SJCRH30 (cell line): Measurements from ENCODE around the gene EPHX1. TPM values are rescaled to one million over a fixed set of nuclear protein-coding genes. Genes with fewer than 3 reads are reported as not detected.

ENCODE experiments used
- DNase-seq, 2 experiments: peaks; one replicate each; pipeline ENCODE4 v3.0.0-alpha.2; 2015 to 2020
- H3K27ac ChIP-seq: fragments of 250-450 bp; sonication (Bioruptor Pico); 2 replicates; pipeline ENCODE4 v1.5.1; 2020; ENCODE audit warnings: mild to moderate bottlenecking, moderate library complexity
- H3K27me3 ChIP-seq: fragments of 250-450 bp; sonication (Bioruptor Pico); 2 replicates; pipeline ENCODE4 v1.5.1; 2020; ENCODE audit warnings: mild to moderate bottlenecking, moderate library complexity
- H3K36me3 ChIP-seq: fragments of 250-450 bp; sonication (Bioruptor Pico); 2 replicates; pipeline ENCODE4 v1.5.1; 2020; ENCODE audit warnings: mild to moderate bottlenecking, moderate library complexity
- H3K4me1 ChIP-seq: fragments of 250-450 bp; sonication (Bioruptor Pico); 2 replicates; pipeline ENCODE4 v1.5.1; 2020; ENCODE audit warnings: mild to moderate bottlenecking, moderate library complexity
- H3K4me3 ChIP-seq: fragments of 250-450 bp; sonication (Bioruptor Pico); 2 replicates; pipeline ENCODE4 v1.5.1; 2020; ENCODE audit warnings: mild to moderate bottlenecking, moderate library complexity
- H3K9me3 ChIP-seq: fragments of 250-450 bp; sonication (Bioruptor Pico); replicated peaks from 2 replicates; pipeline ENCODE4 v1.5.1; 2020; ENCODE audit warnings: mild to moderate bottlenecking, moderate library complexity
- total RNA-seq: library from RNA; depleted of rRNA; stranded (reverse); fragments of >200 nt; shearing (Covaris generic); gene quantifications from 2 replicates; pipeline ENCODE4 v1.2.3, GENCODE V29; 2014

The EPHX1 gene
- total RNA-seq, 1 experiment from 2014 or later: 7.2 TPM

DNA sequence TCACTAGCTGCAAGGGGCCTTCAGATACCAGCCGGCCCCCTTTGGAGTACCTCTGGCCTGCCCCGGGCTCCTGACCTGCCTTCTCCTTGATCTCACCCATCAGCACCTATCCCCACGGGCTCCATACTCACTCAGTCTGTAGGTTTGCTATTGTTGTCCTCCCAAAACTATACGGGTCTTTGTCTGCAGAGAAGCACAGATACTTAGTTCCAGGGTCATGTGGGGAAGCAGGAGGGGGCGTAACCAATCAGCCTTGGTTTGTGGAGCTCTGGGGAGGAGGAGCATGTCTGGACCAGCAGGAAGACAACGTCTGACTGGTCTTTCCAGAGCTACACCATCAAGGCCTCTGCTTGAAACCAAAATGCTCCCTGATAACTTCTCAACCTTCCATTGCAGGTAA is 57.1 kb downstream of the EPHX1 start:
- Histone ChIP-seq H3K9me3 (no peaks in the 10 kb centered on the region), H3K4me3 (no peak overlapping the region), H3K27me3 (no peaks in the 10 kb centered on the region), H3K27ac (no peak overlapping the region), H3K36me3 (peaks cover 14% of the 10 kb centered on the region), H3K4me1 (peaks cover 19% of the 10 kb centered on the region)
- no peak for DNase-seq

DNA sequence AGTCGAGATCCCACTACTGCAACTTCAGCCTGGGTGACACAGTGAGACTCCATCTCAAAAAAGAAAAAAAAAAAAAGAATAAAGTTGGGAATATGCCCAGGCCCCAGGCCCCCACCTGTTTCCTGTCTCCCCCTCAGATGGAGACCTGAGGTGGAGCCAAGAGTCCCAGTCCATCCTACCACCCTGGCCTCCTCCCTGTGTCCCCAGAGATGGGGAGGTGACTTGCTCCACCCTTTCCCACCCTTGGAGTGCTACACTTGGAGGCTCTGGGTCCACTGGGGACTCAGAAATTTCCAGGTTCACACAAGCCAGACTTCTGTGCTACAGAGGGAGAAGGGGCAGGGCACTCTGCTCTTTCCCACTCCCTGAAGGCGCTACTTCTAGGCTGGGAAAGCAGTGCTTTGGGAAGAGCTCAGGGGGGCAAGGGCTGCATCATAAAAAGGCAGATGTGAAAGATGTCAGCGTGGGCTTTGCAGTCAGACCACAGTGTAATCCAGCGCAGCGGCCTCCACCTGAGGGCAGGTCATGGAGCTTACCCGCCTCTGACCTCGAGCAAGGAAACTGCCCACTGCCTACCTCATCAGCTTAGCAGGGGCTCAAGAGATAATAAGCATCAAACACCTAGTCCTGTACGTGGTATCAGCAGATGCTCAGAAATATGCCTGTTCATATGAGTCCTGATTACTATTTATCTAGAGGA is 58.9 kb downstream of the EPHX1 start:
- H3K9me3 ChIP-seq: no peaks in the 10 kb centered on the region
- H3K27ac ChIP-seq: no peak overlapping the region
- peaks cover 19% of the 10 kb centered on the region for H3K4me1 ChIP-seq
- H3K4me3 ChIP-seq: no peak overlapping the region
- peak; percentile 65 to 71 for DNase-seq
- H3K36me3 ChIP-seq: peaks cover 14% of the 10 kb centered on the region
- no peaks in the 10 kb centered on the region for H3K27me3 ChIP-seq

DNA sequence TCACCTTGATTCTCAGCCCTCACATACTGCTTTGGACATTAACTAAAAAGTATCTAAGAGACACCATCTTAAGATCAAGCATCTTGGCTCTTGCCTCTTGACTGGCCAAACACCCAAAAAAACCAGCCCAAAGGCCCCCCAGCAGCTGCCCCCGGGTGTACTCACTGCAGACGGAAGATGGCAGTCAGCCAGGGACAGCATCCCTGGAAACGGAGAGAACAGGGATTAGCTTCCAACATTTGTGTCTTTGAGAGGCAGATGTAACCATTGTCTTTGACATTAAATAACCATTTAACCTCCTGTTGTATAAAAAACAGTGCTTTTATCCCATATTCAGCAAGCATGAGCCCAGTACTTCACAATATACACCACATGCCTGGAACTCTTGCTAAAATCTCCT is 61.0 kb downstream of the EPHX1 start:
- Histone ChIP-seq H3K4me3 (no peak overlapping the region), H3K36me3 (peaks cover 11% of the 10 kb centered on the region), H3K27me3 (no peaks in the 10 kb centered on the region), H3K4me1 (peaks cover 19% of the 10 kb centered on the region), H3K9me3 (no peaks in the 10 kb centered on the region), H3K27ac (no peak overlapping the region)
- peak; percentile 60 to 72 for DNase-seq

DNA sequence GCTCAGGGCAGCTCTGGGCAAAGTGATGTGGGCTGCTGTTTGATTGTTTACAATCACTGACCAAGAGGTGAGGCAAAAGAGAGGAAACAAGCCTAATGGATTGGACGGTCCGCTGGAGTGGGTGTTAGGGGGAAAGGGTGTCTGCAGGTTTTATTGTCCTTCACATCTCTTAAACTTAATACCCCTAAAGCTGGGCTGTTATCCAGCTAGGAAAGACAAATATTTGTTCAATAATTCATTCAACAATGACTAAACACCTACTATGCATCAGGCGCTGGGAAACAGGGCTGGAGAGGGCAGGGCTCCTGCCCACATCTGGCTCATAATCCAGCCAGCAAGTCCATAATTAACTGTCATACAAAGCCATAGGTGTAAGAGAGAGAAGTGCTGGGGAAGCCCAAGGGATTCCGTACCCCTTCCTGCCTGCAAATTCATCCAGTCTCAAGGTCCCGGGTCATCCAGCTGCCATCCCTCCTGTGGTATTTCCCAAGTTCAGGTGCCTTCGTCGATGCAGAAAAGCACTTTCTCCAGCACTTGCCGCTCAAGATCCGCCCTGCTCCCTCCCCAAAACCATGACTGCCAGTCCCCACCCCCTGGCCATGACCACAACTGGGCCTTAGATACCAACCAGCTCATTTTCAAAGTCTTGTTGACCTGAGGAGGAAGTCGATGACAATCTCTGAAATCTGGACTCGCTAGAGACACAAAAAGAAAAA is 61.6 kb downstream of the EPHX1 start:
- no peaks in the 10 kb centered on the region for H3K27me3 ChIP-seq
- no peak overlapping the region for H3K27ac ChIP-seq
- H3K36me3 ChIP-seq: peaks cover 11% of the 10 kb centered on the region
- H3K4me3 ChIP-seq: no peak overlapping the region
- H3K9me3 ChIP-seq: no peaks in the 10 kb centered on the region
- peak in 1 of 2 experiments; percentile 22 for DNase-seq
- H3K4me1 ChIP-seq: peaks cover 24% of the 10 kb centered on the region

DNA sequence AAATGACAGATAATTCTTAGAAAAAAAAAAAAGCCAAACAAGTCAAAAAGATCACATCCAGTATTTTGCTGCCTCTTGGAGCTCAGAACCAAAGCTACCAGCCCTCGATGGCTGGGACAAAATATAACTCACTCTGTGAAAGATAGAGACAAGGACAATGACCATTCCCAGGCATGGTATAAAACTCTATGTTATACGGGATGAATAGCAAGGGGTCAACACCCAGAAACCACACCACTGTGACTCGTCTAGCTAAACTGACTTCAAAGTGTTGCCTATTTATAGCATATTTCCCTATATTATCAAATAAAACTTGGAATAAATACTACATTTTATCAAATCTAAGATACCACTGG is 62.1 kb downstream of the EPHX1 start:
- H3K27ac ChIP-seq: no peak overlapping the region
- peaks cover 8% of the 10 kb centered on the region for H3K36me3 ChIP-seq
- H3K9me3 ChIP-seq: no peaks in the 10 kb centered on the region
- no peaks in the 10 kb centered on the region for H3K27me3 ChIP-seq
- peaks cover 29% of the 10 kb centered on the region for H3K4me1 ChIP-seq
- H3K4me3 ChIP-seq: no peak overlapping the region
- DNase-seq: no peak

DNA sequence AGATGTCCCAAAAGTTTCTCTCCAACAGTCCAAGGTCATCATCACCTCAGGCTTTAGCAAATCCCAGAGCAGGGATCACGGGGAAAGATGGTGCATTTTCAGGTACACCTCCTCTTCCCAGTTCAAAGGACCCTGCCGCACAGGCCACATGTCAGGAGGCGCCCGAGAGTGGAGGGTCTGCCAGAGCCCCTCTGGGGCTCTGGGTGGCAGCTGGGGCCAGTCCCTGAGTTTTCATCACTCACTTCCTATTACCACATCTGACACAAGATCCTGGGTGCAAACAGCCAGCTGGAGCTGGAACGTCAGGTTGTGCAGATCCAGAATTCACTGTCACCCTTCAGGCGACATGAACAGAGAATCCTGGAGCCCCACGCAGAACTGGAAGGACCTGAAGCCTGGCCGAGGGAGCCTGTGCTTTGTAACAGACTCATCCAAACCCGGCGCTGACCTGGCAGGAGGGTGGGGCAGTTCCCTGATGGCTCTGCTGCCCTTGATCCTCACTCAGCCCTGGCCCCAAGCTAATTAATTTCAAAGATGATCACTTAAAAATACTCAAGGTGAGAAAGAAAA is 63.4 kb downstream of the EPHX1 start:
- Histone ChIP-seq H3K9me3 (no peaks in the 10 kb centered on the region), H3K27me3 (no peaks in the 10 kb centered on the region), H3K36me3 (peaks cover 2% of the 10 kb centered on the region; the same call in 1 of the 2 replicates), H3K27ac (no peak overlapping the region), H3K4me1 (peaks cover 41% of the 10 kb centered on the region), H3K4me3 (no peak overlapping the region)
- DNase-seq: no peak

DNA sequence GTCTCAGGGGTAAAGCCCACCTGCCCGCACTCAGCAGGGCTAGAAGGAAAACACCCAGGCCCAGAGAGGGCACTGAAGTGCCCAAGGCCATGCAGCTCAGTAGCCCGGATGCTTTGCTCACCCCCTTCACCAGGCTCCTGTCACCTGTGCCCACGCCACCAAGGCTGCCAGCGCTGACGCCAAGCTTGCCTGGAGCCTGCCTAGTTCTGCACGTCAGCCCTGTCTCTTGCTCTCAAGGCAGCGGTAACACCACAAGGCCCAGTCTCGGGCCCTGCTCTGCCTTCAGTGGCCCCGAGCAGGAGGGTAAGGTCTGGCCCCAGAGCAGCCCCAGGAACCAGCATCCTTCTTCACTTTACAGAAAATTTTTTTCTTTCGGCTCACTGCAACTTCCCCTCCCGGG is 64.5 kb downstream of the EPHX1 start:
- H3K4me3 ChIP-seq: no peak overlapping the region
- H3K36me3 ChIP-seq: peaks cover 2% of the 10 kb centered on the region; the same call in 1 of the 2 replicates
- H3K27me3 ChIP-seq: no peaks in the 10 kb centered on the region
- peaks cover 36% of the 10 kb centered on the region for H3K4me1 ChIP-seq
- no peaks in the 10 kb centered on the region for H3K9me3 ChIP-seq
- DNase-seq: no peak
- H3K27ac ChIP-seq: no peak overlapping the region

DNA sequence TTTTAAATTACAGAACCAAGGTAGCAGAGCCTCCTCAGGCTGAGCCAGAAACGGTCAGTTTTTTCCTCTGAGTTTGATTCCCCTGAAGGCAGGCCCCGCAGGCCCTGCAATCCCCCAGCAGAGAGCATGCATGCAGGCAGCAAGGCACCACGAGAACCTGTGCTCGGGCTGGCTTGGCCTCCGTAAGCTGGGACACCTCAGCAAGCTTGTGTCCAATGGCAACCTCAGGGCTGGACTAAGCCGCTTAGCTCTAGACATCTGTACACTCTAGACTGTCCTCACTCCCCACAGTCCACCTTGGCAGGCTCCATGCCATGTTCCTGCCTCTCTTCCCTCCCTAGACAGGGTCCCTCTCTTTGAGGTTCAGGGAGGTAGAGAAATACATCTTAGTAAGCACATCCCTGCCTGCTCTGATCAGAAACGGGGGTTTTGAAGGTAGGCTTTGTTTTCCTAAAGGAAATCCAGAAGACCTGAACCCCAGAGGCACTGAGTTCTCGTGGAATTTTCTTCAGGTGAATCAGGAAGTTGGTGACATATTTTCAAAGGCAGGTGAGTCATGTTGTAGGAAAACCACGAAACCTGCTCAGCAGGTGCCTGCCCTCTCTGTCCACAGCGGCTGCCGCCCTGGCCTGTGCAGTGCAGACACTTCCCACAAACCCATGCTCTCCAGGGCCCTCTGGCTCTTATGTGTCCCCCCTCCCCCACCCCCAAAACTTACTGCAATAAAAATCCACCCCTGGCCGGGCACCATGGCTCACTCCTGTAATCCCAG is 65.3 kb downstream of the EPHX1 start:
- H3K36me3 ChIP-seq: no peaks in the 10 kb centered on the region
- no peaks in the 10 kb centered on the region for H3K9me3 ChIP-seq
- no peak overlapping the region for H3K4me3 ChIP-seq
- H3K27me3 ChIP-seq: no peaks in the 10 kb centered on the region
- DNase-seq: no peak
- no peak overlapping the region for H3K27ac ChIP-seq
- peaks cover 37% of the 10 kb centered on the region for H3K4me1 ChIP-seq

DNA sequence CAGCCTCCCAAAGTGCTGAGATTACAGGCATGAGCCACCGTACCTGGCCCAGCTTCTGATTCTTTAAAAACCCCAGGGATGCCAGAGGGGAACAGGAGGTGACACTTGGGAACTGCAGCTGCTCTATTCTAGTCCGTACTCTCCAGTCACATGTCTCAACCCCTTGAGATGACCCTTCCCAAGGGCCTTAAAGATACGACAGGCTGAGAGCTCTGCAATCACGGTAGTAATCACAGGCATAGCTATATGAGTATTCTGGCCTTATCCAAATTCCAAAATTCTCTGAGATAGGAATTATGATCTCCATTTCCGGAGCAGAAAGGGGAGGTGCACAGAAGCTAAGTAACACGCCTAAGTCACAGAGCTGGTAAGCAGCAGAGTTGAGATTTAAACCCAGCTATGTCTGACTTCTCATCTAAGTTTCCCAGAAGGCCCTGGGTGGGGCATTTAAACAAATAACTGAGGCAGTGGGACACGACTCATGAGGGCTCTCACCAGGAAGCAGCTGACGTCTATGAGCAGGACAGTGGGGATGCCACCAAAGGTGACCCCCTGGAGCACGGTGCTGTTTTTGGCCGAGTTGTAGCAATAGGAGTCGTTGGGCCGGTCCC is 67.1 kb downstream of the EPHX1 start:
- Histone ChIP-seq H3K36me3 (no peaks in the 10 kb centered on the region), H3K9me3 (no peaks in the 10 kb centered on the region), H3K27me3 (no peaks in the 10 kb centered on the region), H3K27ac (peak overlapping the region; percentile 33), H3K4me3 (peak overlapping the region; percentile 6), H3K4me1 (peaks cover 35% of the 10 kb centered on the region)
- DNase-seq: no peak

DNA sequence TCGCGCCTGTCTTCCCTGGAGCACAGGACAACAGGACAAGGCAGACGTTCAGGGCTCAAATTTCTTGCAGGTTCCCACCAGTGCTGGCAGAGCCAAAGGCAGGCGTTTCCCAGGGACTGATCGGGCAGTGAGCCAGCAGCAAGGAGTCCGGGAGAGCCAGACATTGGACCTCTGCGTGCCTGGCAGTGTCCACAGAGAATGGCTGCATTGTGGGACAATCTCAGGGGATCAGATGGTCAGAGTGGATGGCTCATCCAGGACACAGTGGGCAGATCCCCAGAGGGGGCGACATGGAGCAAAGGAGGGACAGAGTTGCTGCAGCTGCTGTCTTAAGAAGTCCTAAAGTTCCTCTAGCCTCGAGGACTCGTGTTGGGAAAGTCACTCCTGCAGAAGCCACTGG is 67.7 kb downstream of the EPHX1 start:
- DNase-seq: peak; percentile 88 to 95
- peak overlapping the region; percentile 33 for H3K27ac ChIP-seq
- peaks cover 35% of the 10 kb centered on the region for H3K4me1 ChIP-seq
- no peaks in the 10 kb centered on the region for H3K36me3 ChIP-seq
- H3K4me3 ChIP-seq: peak overlapping the region; percentile 6
- no peaks in the 10 kb centered on the region for H3K27me3 ChIP-seq
- H3K9me3 ChIP-seq: no peaks in the 10 kb centered on the region

DNA sequence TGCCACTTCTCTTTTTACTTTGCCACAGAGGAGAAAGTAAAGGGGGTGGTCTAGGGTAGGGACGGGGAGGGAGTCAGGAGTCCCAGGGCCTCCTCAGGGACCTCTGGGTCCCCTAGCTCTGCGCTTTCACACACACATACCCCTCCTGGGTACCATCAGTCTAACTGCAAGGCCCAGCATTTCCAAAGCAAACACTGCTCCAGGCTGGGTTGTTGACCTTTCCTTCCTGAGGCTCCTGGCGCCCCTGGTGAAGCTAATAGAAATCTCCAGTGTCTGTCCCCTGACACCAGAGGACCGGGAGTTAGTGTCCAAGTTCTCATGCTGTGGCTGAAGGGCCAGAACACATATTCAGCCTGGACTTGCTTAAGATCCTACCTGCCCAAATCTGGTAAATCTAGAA is 68.4 kb downstream of the EPHX1 start:
- no peak for DNase-seq
- H3K27ac ChIP-seq: no peak overlapping the region
- H3K9me3 ChIP-seq: no peaks in the 10 kb centered on the region
- no peak overlapping the region for H3K4me3 ChIP-seq
- H3K27me3 ChIP-seq: no peaks in the 10 kb centered on the region
- peaks cover 35% of the 10 kb centered on the region for H3K4me1 ChIP-seq
- H3K36me3 ChIP-seq: no peaks in the 10 kb centered on the region

DNA sequence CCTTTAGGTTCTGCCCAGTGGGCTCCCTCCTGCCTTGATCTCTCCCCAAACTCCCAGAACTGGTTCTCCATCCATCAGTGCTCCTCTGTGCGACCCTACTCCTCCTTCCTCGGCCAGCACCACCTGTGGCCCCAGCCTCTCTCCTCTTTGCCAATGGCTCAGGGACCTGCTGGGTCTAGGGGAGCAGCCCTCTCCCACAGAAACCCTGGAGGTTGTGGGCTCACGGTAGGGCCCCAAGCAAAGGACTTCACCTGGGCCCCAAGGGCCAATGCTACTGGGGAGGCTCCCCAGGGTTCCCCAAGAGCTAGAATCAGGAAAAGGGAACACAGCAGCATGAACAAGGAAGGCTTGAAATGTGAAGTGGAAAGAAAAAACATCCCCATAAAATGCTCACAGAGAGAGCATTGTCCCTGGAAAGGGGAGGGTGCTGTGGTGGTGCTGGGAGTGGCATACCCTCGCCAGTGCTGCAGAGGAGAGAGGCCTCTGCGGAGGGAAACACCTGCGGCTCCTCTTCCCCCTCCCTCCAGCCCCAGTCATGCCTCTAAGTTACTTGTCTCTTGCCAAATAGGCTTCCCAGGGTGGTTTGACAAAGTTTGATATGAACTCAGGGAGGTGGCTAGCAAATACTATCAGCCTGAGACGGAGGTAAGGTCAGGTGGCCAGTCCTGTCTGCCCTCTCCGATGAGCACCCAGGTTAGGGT is 69.7 kb downstream of the EPHX1 start:
- no peak for DNase-seq
- Histone ChIP-seq H3K27ac (no peak overlapping the region), H3K4me3 (no peak overlapping the region), H3K36me3 (no peaks in the 10 kb centered on the region), H3K9me3 (no peaks in the 10 kb centered on the region), H3K27me3 (no peaks in the 10 kb centered on the region), H3K4me1 (peaks cover 35% of the 10 kb centered on the region)

DNA sequence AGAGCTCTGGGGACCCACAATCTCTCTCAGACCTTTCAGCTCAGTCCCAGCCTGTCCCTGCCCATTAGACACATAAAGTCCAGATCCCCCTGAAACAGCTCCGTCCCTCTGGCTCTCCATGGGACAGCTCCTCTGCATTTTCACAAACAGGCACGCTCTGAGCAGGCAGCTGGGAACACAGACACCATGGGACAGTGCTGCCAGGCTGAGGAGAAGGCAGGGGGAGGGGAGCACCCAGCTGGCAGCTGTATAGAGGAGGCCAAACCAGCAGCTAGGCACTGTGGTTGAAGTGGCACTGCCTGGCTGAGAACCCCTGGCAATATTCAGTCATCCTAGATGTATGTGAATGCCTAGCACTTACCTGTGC is 70.3 kb downstream of the EPHX1 start:
- Histone ChIP-seq H3K4me1 (peaks cover 35% of the 10 kb centered on the region), H3K27ac (no peak overlapping the region), H3K36me3 (no peaks in the 10 kb centered on the region), H3K9me3 (no peaks in the 10 kb centered on the region), H3K27me3 (no peaks in the 10 kb centered on the region), H3K4me3 (no peak overlapping the region)
- no peak for DNase-seq

DNA sequence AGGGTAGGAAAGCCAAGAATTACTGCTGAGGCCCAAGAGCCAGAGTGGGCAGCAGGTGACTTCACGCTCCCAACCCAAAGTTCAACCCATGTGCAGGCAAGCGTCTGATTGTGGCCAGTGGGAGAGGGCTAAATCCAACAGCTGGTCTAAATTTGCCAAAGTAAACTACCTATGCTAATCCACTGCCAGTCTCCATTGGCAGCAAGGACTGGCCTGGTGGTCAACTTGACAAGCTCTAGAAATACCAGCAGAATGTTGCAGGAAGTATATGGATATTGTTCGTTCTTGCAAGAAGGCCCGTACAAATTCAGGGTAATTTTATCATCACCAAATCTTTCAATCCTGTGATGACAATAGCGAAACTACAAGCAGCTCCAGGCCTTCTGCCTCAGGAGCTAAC is 70.7 kb downstream of the EPHX1 start:
- H3K27ac ChIP-seq: no peak overlapping the region
- peaks cover 35% of the 10 kb centered on the region for H3K4me1 ChIP-seq
- H3K36me3 ChIP-seq: no peaks in the 10 kb centered on the region
- peak in 1 of 2 experiments; percentile 37 for DNase-seq
- H3K4me3 ChIP-seq: no peak overlapping the region
- H3K9me3 ChIP-seq: no peaks in the 10 kb centered on the region
- H3K27me3 ChIP-seq: no peaks in the 10 kb centered on the region
